GM21529 (cell line): ENCODE measurements around the gene DIP2C.
"Not testable (repeated sequence)": the region's sequence is repeated elsewhere in the genome, so short reads cannot be mapped to it uniquely, and the experiment has no call there.

Experiments
- ATAC-seq: cut with Tn5 transposase; IDR thresholded peaks from one replicate; pipeline ENCODE4 v1.9.1; 2021; ENCODE audit not compliant: unreplicated experiment

The DIP2C gene

DNA sequence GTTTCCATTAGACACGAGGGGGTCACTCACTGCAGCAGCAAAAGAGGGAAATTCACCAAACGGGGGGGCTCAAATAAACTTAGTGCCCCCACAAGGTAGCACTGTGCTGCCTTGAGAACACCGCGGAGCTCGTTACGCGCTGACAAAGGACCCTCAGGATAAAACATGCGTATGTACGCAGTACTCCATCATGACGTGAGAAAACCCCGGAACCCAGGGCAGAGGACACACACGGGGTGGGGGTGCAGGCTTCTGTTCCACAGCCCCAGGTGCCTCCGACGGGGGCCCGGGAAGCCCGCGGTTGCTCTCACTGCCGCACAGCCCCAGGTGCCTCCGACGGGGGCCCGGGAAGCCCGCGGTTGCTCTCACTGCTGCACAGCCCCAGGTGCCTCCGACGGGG lies 321.8 kb downstream of the DIP2C start:
- ATAC-seq: no peak

DNA sequence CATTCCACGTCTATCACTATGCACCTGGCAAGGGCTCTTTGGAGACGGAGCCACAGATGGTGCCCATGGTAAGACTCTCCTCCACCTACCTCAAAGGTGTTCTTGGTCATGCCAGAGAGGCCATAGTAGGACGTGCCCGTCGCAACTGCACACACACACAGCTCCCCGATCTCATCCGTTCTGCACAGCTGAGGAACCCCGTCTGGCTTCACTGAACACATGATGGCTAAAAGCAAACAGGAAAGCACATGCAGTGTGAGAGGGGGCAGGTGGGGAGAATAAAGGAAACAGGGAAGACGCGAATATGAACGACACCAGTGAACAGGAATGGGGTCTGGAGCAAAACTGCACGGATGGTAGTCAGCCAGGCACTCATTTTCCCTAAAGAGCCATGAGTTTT lies 323.3 kb downstream of the DIP2C start:
- no peak for ATAC-seq

DNA sequence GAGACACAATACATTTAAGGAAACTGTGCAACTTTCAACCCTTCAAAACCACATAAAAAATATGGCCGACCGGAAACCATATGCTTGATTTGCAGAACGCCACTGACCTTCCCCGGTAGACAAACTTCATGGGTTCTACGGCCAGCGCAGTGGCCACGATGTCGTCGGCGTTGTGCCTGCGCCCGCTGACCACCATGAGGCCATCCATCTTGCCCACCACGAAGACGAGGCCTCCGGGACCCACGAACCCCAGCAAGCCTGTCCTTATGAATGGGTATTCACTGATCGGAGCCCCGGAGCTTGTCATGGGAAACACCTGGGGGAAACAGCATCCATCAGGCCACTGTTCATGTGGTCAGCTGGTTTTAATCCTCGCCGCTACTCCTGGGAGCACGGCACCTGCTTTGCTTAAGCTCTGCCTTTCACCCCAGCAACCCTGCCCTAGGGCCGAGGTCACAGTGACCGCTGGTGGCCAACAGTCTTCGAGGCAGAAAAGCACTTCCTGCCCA lies 325.1 kb downstream of the DIP2C start:
- no peak for ATAC-seq

DNA sequence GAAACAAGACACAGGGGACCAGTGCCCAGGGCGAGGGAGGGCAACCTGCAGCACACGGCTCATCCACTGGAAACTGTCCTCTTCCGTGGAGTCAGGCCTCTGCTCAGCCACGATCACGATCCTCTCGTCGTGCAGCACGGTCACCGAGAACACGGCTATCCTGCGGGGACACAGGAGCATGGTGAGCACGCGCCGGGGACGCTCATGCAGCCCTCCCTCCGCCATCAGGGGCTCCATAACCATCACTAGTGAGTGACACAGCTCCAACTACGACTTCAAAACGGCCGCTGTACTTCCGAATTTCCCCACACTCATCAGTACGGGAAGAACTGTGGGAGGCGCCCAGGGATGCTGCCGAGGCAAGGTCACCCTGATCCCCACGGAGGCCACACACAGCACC lies 326.3 kb downstream of the DIP2C start:
- ATAC-seq: no peak

DNA sequence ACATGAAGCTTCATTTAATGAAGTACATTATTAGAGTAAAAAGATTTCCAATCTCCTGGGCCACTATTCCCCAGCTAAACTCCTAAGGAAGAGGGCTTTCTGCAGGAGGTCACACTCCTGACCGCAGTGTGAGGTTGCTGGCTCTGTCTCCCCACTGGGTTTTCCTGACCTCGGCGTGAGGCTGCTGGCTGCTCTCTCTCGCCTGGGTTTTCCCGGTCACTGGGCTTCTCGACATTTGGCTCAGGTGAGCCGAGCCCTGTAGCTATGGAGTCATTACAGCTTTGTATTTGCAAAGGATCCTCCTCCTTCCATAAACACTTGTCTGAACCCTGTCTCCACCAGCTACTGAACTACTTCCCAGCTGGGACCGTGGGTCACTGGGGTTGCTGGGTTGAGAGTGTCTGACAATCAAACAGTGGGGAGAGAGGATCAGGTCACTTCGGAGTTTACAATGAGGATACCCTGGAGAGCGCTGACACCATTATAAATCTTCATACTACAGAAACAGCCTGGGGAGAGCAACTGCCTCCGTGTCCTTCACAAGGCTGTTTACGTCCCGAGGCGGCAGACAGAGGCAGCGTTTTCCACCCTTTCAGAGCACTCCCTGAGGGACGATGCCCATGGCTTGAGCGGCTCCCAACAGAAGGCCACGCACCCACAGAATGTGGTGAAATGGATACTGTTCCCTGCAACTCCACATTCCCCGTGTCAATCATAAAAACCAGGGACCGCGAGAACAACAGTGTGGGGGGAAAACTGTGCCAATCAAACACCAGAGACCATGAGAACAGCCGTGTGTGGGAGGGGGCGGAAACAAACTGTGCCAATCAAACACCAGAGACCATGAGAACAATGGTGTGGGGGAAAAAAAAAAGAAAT lies 328.0 kb downstream of the DIP2C start:
- no peak for ATAC-seq

DNA sequence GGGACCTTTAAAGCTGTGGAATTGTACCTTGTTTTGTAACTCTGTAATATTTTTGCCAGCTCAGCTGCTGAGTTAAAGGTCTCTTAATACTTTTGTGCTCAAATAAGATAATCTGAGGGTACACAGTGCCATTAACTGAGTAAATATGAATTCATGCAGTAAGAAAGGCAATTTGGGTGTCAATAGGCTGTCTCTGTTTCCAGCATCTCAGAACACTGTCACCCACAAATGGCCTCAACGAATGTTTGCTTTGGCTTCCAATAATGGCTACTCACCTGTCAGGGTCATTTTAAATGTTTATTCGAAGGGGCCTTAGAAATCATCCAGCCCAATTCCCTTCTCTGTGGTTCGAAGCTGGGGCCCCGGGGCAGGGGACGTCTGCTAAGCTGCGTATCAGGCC lies 328.8 kb downstream of the DIP2C start:
- ATAC-seq: no peak

DNA sequence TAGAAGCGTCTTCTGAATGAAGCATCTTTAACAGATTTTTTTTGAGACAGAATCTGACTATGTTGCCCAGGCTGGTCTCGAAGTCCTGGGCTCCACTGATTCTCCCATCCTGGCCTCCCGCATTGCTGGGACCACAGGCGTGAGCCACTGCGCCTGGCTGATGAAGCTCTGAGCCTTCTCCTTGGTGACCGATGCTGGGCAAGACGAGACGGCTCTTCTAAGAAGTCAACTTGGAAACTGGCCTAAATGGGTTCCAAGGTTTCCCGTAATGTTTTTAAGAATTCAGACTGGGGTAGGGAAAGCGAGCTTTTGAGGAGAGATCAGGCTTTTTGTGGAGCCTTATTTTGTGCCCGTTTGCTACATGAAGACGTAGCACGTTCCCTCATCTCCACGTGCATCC lies 329.7 kb downstream of the DIP2C start:
- ATAC-seq: no peak

DNA sequence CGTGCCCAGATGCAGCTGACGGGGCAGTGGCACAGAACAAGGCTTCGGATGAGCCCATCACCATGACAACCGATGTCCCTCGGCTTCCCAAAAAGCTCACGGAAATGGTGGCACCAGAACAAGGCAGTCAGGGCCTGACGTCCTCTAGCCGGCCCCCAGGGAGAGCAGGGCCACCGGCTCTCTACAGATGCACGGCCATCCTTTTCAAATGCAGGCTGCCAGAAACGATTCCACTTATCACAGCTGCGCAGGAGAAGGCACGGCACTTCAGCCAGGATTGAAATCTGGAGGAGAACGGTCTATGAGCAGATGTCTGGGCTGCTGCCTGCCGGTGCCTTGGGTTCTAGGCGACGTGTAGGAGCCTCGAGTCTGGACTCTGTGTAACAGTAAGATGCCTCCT lies 330.4 kb downstream of the DIP2C start:
- ATAC-seq: no peak

DNA sequence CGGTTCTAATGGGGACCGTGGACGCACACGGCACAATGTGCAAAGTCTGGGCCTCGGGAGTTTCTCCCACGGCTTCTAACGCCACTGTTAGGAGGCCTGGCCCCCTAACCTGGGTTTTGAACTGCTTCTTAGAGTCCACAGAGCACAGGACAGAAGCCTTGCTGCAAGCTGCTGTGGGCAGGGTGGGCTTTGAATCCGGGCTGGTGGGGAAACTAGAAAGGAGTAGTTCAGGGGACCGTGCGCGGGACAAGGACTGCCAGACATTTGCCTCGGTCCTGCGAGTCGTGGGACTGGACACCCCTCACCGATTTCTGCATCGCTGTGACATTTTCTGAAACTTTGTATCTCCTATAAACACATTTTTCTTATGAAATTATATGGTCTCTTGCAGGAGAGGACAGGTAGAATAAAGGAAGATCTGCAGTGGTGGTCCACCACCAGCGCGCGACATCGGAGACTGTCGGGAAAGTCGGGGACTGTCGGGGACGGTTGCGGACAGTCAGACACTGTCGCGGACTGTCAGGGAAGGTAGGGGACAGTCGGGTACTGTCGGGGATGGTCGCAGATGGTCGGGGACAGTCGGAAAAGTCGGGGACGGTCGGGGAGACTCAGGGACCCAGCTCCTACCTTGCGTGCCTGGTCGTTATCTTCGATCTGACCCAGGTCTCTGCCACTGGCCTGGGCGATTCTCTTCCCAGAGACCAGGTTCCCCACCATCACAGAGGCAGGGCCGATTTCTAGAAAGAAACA lies 332.1 kb downstream of the DIP2C start:
- no peak for ATAC-seq

DNA sequence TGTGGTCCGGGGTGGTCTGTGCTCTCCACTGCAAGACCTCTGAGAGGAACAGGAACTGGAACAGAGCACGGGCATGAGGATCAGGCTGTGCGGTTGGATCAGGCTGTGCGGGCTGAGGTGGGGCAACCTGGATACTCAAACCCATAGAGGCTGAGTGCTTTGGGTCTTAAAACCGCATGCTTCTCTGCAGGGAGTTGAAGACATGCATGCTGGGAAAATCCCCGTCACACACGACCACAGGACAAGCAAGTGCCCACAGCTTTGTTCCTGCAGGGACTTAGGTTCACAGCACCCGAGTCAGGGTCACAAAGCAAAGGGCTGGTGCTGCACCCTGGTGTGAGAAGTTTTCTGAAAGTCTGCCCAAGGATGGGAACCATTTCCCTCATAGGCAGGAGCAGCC lies 333.0 kb downstream of the DIP2C start:
- no peak for ATAC-seq

DNA sequence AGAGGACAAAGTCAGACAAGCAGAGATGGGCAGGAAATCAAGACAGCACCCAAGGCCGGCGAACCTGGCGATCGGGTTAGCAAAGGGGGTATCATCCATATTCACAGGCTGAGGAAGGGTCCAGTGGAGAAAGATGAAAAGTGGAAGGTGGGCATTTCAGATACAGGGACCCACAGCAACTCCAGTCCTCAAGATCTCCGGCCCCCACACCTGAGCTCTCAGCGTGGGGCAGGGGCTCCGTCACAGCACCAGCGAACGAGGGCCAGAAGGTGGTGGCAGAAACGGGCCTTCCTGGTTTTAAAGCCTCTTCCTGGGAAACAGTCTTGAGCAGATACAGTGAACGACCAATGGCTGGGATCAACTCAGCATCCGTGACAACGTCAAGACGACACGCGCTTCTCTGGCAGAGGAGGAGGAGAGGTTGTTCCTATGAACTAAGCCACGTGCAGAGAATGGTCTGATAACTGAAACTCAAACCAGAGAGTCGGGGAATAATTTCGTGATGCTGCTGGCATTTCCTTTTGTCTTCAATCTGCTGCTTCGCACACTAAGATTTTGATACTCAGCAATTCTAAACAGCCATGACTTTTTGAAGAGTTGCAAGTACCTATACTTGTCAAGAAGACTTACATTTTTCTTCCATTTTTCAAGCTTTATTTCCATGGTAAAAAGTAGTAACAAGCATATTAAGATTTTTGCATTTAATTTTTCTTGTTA lies 334.4 kb downstream of the DIP2C start:
- ATAC-seq: no peak

DNA sequence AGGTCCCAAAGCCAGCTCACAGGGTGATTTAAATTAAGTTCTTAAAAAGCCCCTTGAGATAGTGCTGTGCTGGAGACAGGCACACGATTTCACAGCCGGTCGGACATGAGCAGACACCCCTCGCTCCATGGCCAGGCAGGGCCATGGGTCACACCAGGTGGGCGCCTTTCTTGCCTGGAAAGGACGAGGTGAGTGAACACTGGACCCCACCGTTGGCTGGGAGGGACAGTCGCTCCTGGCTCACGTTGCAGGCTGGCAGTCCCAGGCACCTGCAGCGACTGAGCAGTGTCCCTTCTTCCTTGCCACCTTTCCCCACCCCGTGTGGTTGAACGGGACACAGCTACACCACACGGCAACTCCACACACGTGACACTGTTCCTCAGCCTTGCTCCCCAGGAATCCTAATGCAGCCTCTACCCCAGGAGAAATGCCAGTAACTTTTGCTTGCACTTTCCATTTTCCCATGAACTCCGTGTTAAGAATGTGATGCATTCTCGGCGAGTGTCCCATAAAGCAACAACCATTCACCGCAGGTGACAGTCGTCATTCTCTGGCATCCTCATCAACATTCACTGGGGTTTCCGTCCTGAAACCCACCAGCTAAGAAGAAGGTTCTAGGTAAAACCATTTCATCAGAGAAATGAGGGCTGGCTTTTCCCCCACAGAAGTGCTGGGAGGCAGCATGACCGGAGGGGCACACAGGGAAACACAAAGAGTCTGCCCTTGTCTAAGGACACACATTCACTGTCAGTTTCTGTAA lies 336.8 kb downstream of the DIP2C start:
- no peak for ATAC-seq

DNA sequence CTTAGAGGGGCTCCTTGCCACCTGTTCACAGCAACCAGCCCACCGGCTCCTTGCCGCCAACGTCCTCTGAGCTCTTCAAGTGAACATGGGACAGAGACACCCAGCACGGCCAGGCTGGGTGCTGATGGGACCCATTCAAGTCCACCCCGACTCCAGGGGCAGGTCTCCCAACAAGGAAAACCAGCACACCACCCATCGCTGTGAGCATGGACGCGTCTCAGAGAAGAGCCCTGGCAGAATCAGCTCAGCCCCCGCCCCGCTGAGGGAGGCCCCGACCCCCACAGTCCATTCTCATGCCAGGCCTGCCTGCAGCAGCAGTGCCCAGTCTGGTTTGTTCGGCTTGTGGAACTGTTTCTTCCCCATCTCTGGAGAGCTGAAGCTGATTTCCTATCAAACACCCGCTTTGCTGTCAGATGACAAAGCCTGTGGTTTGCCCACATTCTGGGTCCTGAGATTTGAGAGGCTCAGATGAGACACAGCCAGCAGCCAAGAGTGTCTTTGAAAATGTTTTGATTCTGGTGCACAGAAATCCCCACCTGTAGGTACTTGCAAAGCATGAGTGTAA lies 337.6 kb downstream of the DIP2C start:
- no peak for ATAC-seq

DNA sequence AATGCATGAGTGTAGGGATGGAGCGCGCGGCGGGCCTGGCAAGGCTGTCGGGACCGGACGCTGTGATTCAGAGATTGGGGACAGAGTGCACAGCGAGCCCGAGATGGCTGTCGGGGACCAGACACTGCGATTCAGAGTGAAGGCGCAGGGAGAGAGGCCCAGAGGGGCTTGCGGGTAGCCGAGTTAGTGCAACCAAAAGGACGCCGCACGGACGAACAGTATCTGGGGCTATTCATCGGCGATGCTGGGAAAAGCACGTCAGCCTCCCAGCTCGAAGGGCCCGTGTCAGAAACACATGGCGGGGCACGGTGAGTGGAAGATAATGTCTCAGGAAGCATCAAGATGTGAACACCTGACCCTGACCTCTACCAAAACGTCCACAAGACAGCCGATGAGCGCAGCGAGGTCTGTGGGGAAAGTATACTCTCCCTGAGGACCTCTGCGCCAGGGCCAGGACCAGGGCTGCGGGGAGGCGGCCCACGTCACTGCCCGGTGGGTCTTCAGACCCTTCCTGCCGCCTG lies 338.4 kb downstream of the DIP2C start:
- no peak for ATAC-seq

DNA sequence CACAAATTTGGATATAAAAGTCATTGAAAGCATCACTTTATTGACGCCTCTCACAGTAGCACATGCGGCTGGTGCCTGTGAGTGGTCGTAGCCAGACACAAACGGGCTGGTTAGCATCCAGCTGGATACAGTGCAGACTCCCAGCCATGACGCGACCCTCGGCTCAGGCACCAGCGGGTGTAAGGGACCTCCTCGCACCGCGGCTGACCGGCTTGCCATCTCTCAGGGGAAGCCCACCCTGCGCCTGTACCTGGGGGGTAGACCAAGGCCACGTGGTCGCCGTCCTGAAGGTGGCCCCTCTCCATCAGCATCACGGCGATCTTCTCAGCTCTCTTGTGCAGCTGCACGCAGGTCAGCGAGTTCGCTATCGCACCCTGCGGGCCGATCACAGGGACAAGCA lies 340.4 kb downstream of the DIP2C start:
- ATAC-seq: no peak

DNA sequence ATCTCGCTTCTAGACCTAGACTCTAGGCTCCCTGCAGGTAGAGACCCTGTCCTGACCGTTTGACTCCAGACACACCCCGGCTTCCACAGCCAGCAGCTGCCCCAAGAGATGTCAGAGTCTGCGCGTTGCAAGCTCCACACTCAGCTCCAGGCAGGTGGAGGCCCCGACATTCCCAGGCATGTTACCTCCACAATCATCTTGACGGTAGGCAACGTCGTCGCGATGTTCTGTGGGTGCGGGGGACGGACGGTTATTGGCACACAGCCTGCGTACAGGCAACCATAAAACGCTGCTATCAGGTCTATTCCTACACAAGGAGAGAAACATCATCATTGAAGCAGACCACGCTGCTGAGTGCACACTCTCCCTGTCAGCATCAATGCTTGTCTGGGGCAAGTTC lies 341.0 kb downstream of the DIP2C start:
- ATAC-seq: no peak

DNA sequence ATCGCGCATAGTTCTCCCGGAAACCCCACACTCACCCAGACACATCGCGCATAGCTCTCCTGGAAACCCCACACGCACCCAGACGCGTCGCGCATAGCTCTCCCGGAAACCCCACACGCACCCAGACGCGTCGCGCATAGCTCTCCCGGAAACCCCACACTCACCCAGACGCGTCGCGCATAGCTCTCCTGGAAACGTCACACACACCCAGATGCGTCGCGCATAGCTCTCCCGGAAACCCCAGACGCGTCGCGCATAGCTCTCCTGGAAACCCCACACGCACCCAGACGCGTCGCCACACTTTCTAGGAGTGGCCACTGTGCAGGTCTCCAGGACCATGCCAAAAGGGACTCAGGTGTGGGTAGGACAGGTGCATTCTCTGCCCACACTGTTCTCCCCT lies 341.7 kb downstream of the DIP2C start:
- ATAC-seq: not testable (repeated sequence)

DNA sequence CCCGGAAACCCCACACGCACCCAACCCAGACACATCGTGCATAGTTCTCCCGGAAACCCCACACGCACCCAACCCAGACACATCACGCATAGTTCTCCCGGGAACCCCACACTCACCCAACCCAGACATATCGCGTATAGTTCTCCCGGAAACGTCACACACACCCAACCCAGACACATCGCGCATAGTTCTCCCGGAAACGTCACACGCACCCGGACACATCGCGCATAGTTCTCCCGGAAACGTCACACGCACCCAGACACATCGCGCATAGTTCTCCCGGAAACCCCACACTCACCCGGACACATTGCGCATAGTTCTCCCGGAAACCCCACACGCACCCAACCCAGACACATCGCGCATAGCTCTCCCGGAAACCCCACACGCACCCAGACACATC lies 342.3 kb downstream of the DIP2C start:
- ATAC-seq: not testable (repeated sequence)

DNA sequence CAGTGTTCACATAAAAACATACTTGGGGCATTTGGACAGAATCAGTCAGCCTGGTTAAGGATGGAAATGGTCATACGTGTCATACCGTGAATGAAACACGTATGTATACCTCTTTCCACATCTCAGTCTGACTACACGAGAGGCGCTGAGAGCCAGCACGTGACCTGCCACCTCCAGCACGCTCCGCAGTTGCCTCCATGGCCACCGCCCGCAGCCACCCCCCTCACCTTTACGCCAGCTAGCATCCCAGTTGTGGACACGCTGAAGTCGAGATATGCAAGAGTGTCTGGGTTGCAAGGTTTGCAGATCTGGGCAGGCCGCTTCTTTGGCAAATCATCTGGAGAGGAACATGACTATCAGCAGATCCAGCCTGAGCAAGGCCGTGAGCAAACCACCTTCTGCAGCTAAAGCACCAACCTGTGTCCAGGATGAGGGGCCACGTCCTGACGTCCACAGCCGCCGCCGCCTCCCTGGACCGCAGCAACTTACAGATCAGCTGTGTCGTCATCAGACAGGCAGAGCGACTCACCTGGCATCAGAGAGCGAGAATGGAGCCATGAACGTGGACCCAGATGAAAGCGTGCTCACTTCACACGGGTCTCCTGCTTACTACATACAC lies 344.8 kb downstream of the DIP2C start:
- ATAC-seq: no peak
